Osteoblast (primary cell): ENCODE measurements around the gene AUTS2. TPM values are rescaled to one million over a fixed set of nuclear protein-coding genes. Genes with fewer than 3 reads are reported as not detected.

Experiments used
- DNase-seq: peaks from one replicate; pipeline ENCODE4 v3.0.0; 2011; ENCODE audit warnings: low spot score, mixed read lengths; ENCODE audit not compliant: insufficient read length; ENCODE audit errors: missing footprints
- H2AFZ ChIP-seq: 2 replicates; pipeline ENCODE4 v1.6.0; 2011; ENCODE audit warnings: mild to moderate bottlenecking, low read length
- H3K27ac ChIP-seq: 2 replicates; pipeline ENCODE4 v1.5.1; 2011; ENCODE audit warnings: mild to moderate bottlenecking, low read depth, low read length, moderate library complexity
- H3K27me3 ChIP-seq: 2 replicates; pipeline ENCODE4 v1.6.0; 2012; ENCODE audit warnings: mild to moderate bottlenecking, control low read depth, inconsistent platforms, low read length, moderate library complexity; ENCODE audit not compliant: insufficient read depth
- H3K36me3 ChIP-seq: 2 replicates; pipeline ENCODE4 v1.5.1; 2011; ENCODE audit warnings: mild to moderate bottlenecking, low read length, control low read depth, moderate library complexity; ENCODE audit not compliant: insufficient read depth
- H3K4me1 ChIP-seq: 2 replicates; pipeline ENCODE4 v1.5.1; 2011; ENCODE audit warnings: mild to moderate bottlenecking, low read length, control low read depth, moderate library complexity; ENCODE audit not compliant: insufficient read depth
- H3K4me2 ChIP-seq: 2 replicates; pipeline ENCODE4 v1.6.0; 2011; ENCODE audit warnings: mild to moderate bottlenecking, low read length; ENCODE audit not compliant: insufficient read depth
- H3K4me3 ChIP-seq: fragments of 200-600 bp; sonication (generic); 3 replicates; pipeline ENCODE4 v1.5.1; 2012; ENCODE audit warnings: mild to moderate bottlenecking, low read length, inconsistent platforms; ENCODE audit not compliant: insufficient read depth
- H3K79me2 ChIP-seq: 2 replicates; pipeline ENCODE4 v1.6.0; 2012; ENCODE audit warnings: mild to moderate bottlenecking, low read length, control low read depth, inconsistent platforms; ENCODE audit not compliant: insufficient read depth
- H3K9me3 ChIP-seq: 2 replicates; pipeline ENCODE4 v1.5.1; 2011; ENCODE audit warnings: low read depth, low read length, control low read depth
- H4K20me1 ChIP-seq: 2 replicates; pipeline ENCODE4 v1.6.0; 2012; ENCODE audit warnings: mild to moderate bottlenecking, low read length, control low read depth; ENCODE audit not compliant: insufficient read depth
- CTCF ChIP-seq: IDR thresholded peaks from 2 replicates; pipeline ENCODE4 v1.5.1; 2011; ENCODE audit warnings: mild to moderate bottlenecking, low read depth, low read length, moderate library complexity; ENCODE audit errors: extremely low read depth
- total RNA-seq: library from RNA; depleted of rRNA; stranded (reverse); fragments of >200 nt; gene quantifications from 2 replicates; pipeline ENCODE4 v1.2.3, GENCODE V29; 2012

The AUTS2 gene
- total RNA-seq, 1 donor, result 15.2 TPM

DNA sequence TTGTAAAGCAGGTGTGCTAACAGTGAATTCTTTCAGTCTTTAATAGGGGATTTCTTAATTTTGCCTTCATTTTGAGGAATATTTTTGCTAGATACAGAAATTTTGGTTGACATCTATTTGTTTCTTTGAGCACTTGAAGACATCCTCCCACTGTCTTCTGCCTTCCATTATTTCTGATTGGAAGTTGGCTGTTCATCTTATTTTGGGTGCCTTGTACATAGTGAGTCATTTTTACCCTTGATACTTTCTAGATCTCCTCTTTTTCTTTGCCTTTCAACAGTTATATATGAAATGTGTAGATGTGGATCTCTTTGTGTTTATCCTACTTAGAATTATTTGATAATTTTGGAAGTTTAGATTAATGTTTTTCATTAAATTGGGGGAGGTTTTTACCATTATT lies 631.0 kb downstream of the AUTS2 start:
- Histone ChIP-seq H3K9me3 (no peaks in the 10 kb centered on the region), H3K27me3 (no peaks in the 10 kb centered on the region), H3K4me1 (no peaks in the 10 kb centered on the region), H3K36me3 (no peaks in the 10 kb centered on the region), H4K20me1 (no peaks in the 10 kb centered on the region), H3K79me2 (no peaks in the 10 kb centered on the region), H3K4me3 (no peak overlapping the region), H3K4me2 (no peak overlapping the region), H3K27ac (no peak overlapping the region), H2AFZ (no peak overlapping the region)
- no peak for TF ChIP-seq CTCF
- peak; percentile 23 for DNase-seq

DNA sequence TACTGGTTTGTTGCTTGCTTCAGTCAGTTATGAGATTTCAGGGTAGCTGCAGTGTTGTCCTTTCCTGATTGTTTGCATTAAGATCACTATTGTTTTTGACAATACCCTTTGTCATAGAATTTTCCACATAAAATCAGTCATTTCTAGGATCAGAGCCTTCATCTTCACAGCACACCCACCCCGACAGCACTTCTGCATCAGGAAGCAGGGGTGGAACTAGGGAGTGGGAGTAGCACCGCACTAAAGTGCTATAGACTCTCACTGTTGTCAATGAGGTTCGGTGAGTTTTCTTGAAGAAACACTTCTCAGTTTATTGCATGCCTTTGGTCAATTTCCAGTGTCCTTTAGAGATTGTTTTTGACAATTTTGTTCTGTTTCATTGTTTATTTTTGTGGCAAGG lies 632.5 kb downstream of the AUTS2 start:
- H3K36me3 ChIP-seq, result no peaks in the 10 kb centered on the region
- TF ChIP-seq CTCF, result no peak
- H3K27me3 ChIP-seq, result no peaks in the 10 kb centered on the region
- H3K4me1 ChIP-seq, result no peaks in the 10 kb centered on the region
- H3K4me2 ChIP-seq, result no peak overlapping the region
- H4K20me1 ChIP-seq, result no peaks in the 10 kb centered on the region
- H2AFZ ChIP-seq, result no peak overlapping the region
- H3K4me3 ChIP-seq, result no peak overlapping the region
- no peaks in the 10 kb centered on the region for H3K79me2 ChIP-seq
- H3K27ac ChIP-seq, result no peak overlapping the region
- no peak for DNase-seq
- no peaks in the 10 kb centered on the region for H3K9me3 ChIP-seq

DNA sequence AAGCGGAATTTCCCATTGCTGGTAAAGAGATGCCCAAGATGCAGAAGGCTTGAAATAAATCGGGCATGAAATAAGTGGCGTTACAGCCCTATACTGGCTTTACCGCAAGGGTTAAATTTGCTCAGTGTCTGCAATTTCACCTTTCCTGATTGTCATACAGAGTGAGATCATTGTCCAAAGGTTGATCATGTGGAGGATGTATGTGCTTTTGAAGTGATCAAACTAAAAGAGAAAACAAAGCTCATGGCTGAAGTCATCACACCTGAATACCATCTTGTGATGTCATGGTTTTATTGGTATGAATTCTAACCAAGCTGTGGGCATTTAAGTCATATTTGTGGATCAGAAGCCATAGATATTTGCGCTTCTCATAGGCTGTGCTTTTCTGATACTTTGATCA lies 635.5 kb downstream of the AUTS2 start:
- no peak for DNase-seq
- TF ChIP-seq CTCF, result no peak
- H4K20me1 ChIP-seq, result no peaks in the 10 kb centered on the region
- no peaks in the 10 kb centered on the region for H3K27me3 ChIP-seq
- H3K4me1 ChIP-seq, result no peaks in the 10 kb centered on the region
- H3K79me2 ChIP-seq, result no peaks in the 10 kb centered on the region
- H3K4me3 ChIP-seq, result no peak overlapping the region
- no peak overlapping the region for H3K4me2 ChIP-seq
- no peak overlapping the region for H2AFZ ChIP-seq
- no peaks in the 10 kb centered on the region for H3K36me3 ChIP-seq
- no peak overlapping the region for H3K27ac ChIP-seq
- H3K9me3 ChIP-seq, result no peaks in the 10 kb centered on the region

- no peak for TF ChIP-seq CTCF
- no peak overlapping the region for H3K4me3 ChIP-seq
- H3K9me3 ChIP-seq, result no peaks in the 10 kb centered on the region
- no peak for DNase-seq
- no peaks in the 10 kb centered on the region for H3K4me1 ChIP-seq
- H3K36me3 ChIP-seq, result no peaks in the 10 kb centered on the region
- no peak overlapping the region for H3K27ac ChIP-seq
- no peaks in the 10 kb centered on the region for H3K27me3 ChIP-seq
- H2AFZ ChIP-seq, result no peak overlapping the region
- H4K20me1 ChIP-seq, result no peaks in the 10 kb centered on the region
- H3K79me2 ChIP-seq, result no peaks in the 10 kb centered on the region
- no peak overlapping the region for H3K4me2 ChIP-seq
Observed at GRCh38 chr7:70237256-70237655, 639.0 kb downstream of the AUTS2 start.
